RWPE2 (cell line): ENCODE measurements around the gene HOXC10.

Experiments used
- ATAC-seq: fragments of 200-7000 bp; cut with Tn5 transposase; 3 replicates; pipeline ENCODE4 v1.9.1; 2021; ENCODE audit warnings: low read depth
- DNase-seq: peaks from one replicate; pipeline ENCODE4 v3.0.0-alpha.2; 2020; ENCODE audit warnings: low spot score
- H3K27ac ChIP-seq: fragments of 450-650 bp; 2 replicates; pipeline ENCODE4 v1.5.1; 2017; ENCODE audit warnings: mild to moderate bottlenecking; ENCODE audit not compliant: poor library complexity, severe bottlenecking
- H3K27me3 ChIP-seq: fragments of 250-450 bp; sonication (Bioruptor Pico); 2 replicates; pipeline ENCODE4 v1.5.1; 2021; ENCODE audit warnings: mild to moderate bottlenecking, moderate library complexity; ENCODE audit not compliant: insufficient read depth, poor library complexity, severe bottlenecking
- H3K36me3 ChIP-seq: fragments of 250-450 bp; sonication (Bioruptor Pico); 2 replicates; pipeline ENCODE4 v1.5.1; 2020; ENCODE audit warnings: low read depth, mild to moderate bottlenecking, moderate library complexity
- H3K4me1 ChIP-seq: fragments of 250-450 bp; sonication (Bioruptor Pico); 2 replicates; pipeline ENCODE4 v1.5.1; 2021; ENCODE audit warnings: mild to moderate bottlenecking, moderate library complexity; ENCODE audit not compliant: insufficient read depth, poor library complexity, severe bottlenecking
- H3K4me3 ChIP-seq: fragments of 250-450 bp; sonication (Bioruptor Pico); 2 replicates; pipeline ENCODE4 v1.5.1; 2021; ENCODE audit warnings: mild to moderate bottlenecking, moderate library complexity; ENCODE audit not compliant: severe bottlenecking
- H3K9me3 ChIP-seq: fragments of 250-450 bp; sonication (Bioruptor Pico); 2 replicates; pipeline ENCODE4 v1.5.1; 2021; ENCODE audit warnings: mild to moderate bottlenecking, moderate library complexity; ENCODE audit not compliant: severe bottlenecking
- CTCF ChIP-seq: fragments of 450-650 bp; IDR thresholded peaks from one replicate; pipeline ENCODE4 v1.5.1; 2017; ENCODE audit warnings: mild to moderate bottlenecking, moderate library complexity; ENCODE audit not compliant: poor library complexity, severe bottlenecking

HOXC10 gene

GRCh38 chr12:53983950-53984572 lies 885 bp upstream of the HOXC10 start:
- H3K27me3 ChIP-seq = peaks cover 93% of the 10 kb centered on the region
- ATAC-seq = no peak
- no peak for TF ChIP-seq CTCF
- no peaks in the 10 kb centered on the region for H3K4me1 ChIP-seq
- DNase-seq = no peak
- H3K36me3 ChIP-seq = no peaks in the 10 kb centered on the region
- no peak overlapping the region for H3K4me3 ChIP-seq
- no peaks in the 10 kb centered on the region for H3K9me3 ChIP-seq
- H3K27ac ChIP-seq = no peak overlapping the region

- peak overlapping the region; percentile 6 for H3K4me3 ChIP-seq
- H3K4me1 ChIP-seq = peaks cover 6% of the 10 kb centered on the region
- no peak for TF ChIP-seq CTCF
- peaks cover 93% of the 10 kb centered on the region for H3K27me3 ChIP-seq
- no peaks in the 10 kb centered on the region for H3K9me3 ChIP-seq
- no peaks in the 10 kb centered on the region for H3K36me3 ChIP-seq
- ATAC-seq (no peak), DNase-seq (no peak)
- H3K27ac ChIP-seq = no peak overlapping the region
These were observed 697 bp downstream of the HOXC10 start for GRCh38 chr12:53985692-53985993.

GRCh38 chr12:53985994-53986685 lies 1.2 kb downstream of the HOXC10 start:
- Histone ChIP-seq H3K36me3 (no peaks in the 10 kb centered on the region), H3K27ac (no peak overlapping the region), H3K9me3 (no peaks in the 10 kb centered on the region), H3K4me3 (peak overlapping the region; percentile 6), H3K27me3 (peaks cover 93% of the 10 kb centered on the region), H3K4me1 (peaks cover 6% of the 10 kb centered on the region)
- TF ChIP-seq CTCF = no peak
- ATAC-seq = peak; percentile 20; the same call in 1 of the 3 replicates
- DNase-seq = no peak

GRCh38 chr12:53986686-53987483 lies 1.9 kb downstream of the HOXC10 start:
- ATAC-seq = no peak
- Histone ChIP-seq H3K4me1 (peaks cover 6% of the 10 kb centered on the region), H3K27me3 (peaks cover 93% of the 10 kb centered on the region), H3K27ac (no peak overlapping the region), H3K9me3 (no peaks in the 10 kb centered on the region), H3K36me3 (no peaks in the 10 kb centered on the region), H3K4me3 (no peak overlapping the region)
- no peak for TF ChIP-seq CTCF
- DNase-seq = no peak
